Fibroblast of skin of left biceps (primary cell): ENCODE results near the gene DOCK9.

ENCODE experiments used
- DNase-seq, 2 experiments: peaks; one replicate each; pipeline ENCODE4 v3.0.0-alpha.2; 2013; ENCODE audit warnings: low read depth in 2 of 2

The DOCK9 gene

GRCh38 chr13:98977568-98978265, at the start of gene DOCK9:
Gene DOCK9 (minus strand): TSS chr13:98978064. CDS start chr13:98977909, 155 bp downstream.
- DNase-seq: no peak

GRCh38 chr13:99027260-99027659, 49.4 kb upstream of the DOCK9 start:
- DNase-seq: no peak

- no peak for DNase-seq
Measured at GRCh38 chr13:99022941-99023340, 45.1 kb upstream of the DOCK9 start.

- DNase-seq: peak; percentile 56 to 74
Measured at GRCh38 chr13:99018418-99019180, 40.7 kb upstream of the DOCK9 start.

GRCh38 chr13:99015606-99016490, 38.0 kb upstream of the DOCK9 start:
- DNase-seq: no peak

GRCh38 chr13:99014522-99014921, 36.7 kb upstream of the DOCK9 start:
- no peak for DNase-seq

- no peak for DNase-seq
Measured at GRCh38 chr13:99013951-99014350, 36.1 kb upstream of the DOCK9 start.

- DNase-seq: no peak
Measured at GRCh38 chr13:99012539-99012938, 34.7 kb upstream of the DOCK9 start.

GRCh38 chr13:99009987-99010551, 32.2 kb upstream of the DOCK9 start:
- DNase-seq: no peak

- DNase-seq: no peak
Measured at GRCh38 chr13:99008577-99008976, 30.7 kb upstream of the DOCK9 start.

- no peak for DNase-seq
Measured at GRCh38 chr13:99007414-99007986, 29.6 kb upstream of the DOCK9 start.

GRCh38 chr13:99005609-99006008, 27.7 kb upstream of the DOCK9 start:
- DNase-seq: no peak

GRCh38 chr13:99004978-99005377, 27.1 kb upstream of the DOCK9 start:
- DNase-seq: no peak

- no peak for DNase-seq
Measured at GRCh38 chr13:99003851-99004471, 26.1 kb upstream of the DOCK9 start.

- no peak for DNase-seq
Measured at GRCh38 chr13:99003186-99003585, 25.3 kb upstream of the DOCK9 start.

- no peak for DNase-seq
Measured at GRCh38 chr13:99002172-99002710, 24.4 kb upstream of the DOCK9 start.

- DNase-seq: no peak
Measured at GRCh38 chr13:99000137-99000536, 22.3 kb upstream of the DOCK9 start.

GRCh38 chr13:98999639-98999952, 21.7 kb upstream of the DOCK9 start:
- no peak for DNase-seq

- peak; percentile 18 to 40 for DNase-seq
Measured at GRCh38 chr13:98998831-98999638, 21.2 kb upstream of the DOCK9 start.
